GM10266 (cell line): ENCODE measurements around the gene ZDHHC23.

Source experiments
- DNase-seq: peaks from one replicate; pipeline ENCODE4 v3.0.0; 2012; ENCODE audit errors: extremely low spot score
- TF ChIP-seq, protein P1 (sequence below): IDR thresholded peaks from 2 replicates; pipeline ENCODE4 v1.5.1; 2012; ENCODE audit warnings: mild to moderate bottlenecking, low read depth; ENCODE audit not compliant: control insufficient read depth, insufficient read depth; ENCODE audit errors: missing control alignments

ZDHHC23 gene

DNA sequence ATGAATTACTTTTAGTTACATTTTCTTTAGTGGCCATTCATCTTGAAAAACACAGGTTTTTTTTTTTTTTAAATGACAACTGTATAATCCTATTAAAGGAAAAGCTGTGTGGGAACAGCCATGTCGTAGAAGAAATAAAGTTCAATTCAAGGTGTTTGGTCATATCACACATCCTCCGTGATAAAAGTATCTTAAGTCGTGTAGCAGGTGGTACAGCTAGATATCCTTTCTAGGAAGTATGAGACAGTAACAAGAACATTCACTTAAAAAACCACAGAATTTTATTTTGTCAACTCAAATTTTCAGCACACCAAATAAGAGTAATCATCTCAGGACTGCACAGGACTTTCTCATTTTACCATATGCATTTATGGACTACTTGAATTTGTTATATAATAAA lies 16.1 kb downstream of the ZDHHC23 start:
- DNase-seq, result no peak
- TF ChIP-seq, protein P1, sequence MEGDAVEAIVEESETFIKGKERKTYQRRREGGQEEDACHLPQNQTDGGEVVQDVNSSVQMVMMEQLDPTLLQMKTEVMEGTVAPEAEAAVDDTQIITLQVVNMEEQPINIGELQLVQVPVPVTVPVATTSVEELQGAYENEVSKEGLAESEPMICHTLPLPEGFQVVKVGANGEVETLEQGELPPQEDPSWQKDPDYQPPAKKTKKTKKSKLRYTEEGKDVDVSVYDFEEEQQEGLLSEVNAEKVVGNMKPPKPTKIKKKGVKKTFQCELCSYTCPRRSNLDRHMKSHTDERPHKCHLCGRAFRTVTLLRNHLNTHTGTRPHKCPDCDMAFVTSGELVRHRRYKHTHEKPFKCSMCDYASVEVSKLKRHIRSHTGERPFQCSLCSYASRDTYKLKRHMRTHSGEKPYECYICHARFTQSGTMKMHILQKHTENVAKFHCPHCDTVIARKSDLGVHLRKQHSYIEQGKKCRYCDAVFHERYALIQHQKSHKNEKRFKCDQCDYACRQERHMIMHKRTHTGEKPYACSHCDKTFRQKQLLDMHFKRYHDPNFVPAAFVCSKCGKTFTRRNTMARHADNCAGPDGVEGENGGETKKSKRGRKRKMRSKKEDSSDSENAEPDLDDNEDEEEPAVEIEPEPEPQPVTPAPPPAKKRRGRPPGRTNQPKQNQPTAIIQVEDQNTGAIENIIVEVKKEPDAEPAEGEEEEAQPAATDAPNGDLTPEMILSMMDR, result no peak

DNA sequence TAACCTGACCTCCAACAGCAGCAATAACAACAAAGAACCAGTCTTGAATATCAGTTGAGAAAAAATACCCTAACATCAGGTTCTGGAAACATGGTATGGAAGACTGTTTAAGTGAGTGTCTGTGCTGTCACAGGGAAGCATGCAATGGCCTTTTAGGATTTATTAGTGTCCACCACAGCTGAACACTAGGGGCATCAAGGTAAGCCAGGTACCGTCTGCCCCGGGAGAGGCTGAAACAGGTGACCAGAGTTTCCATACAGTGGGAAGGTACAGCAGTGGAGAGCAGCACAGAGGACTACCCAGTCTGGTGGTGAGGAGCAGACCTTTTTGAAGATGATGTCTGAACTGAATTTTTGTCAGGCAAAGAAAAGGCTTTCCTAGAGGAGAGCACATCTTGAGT lies 18.4 kb downstream of the ZDHHC23 start:
- no peak for DNase-seq

DNA sequence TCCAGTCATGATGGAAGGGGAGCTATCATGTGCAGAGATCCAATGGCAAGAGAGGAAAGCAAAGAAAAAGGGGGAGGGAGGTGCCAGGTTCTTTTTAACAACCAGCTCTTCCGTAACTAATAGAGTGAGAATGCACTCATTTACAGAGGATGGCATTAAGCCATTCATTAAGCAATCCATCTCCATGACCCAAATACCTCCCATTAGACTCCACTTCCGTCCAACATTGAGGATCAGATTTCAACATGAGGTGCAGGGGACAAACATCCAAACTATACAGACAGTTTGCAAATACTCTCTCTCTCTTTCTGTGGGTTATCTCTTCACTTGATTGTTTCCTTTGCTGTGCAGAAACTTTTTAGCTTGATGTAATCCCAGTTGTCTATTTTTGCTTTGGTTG lies 21.2 kb downstream of the ZDHHC23 start:
- DNase-seq, result no peak
- TF ChIP-seq, protein P1, result no peak

More for the DNA sequence above, 18.4 kb downstream of the ZDHHC23 start:
- TF ChIP-seq, protein P1, result no peak

DNA sequence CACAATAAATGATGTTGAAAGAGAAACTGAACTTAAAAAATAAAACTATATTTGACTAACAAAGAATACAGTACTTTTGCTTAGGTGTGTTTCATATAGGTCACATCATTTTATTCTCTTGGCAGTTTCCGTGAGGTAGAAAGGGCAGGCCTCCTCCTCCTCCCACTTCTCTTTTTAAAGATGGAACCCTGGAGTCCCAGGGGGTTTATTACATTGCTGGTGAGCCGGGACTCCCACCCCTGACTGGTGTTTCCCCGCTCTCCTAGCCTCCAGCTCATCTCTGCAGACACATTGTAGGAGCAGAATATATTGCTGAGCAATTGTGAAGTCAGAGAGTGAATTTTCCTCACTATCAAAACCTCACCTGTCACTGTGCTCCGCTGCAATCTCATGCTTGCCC lies 30.0 kb downstream of the ZDHHC23 start:
- TF ChIP-seq, protein P1, result no peak
- no peak for DNase-seq

DNA sequence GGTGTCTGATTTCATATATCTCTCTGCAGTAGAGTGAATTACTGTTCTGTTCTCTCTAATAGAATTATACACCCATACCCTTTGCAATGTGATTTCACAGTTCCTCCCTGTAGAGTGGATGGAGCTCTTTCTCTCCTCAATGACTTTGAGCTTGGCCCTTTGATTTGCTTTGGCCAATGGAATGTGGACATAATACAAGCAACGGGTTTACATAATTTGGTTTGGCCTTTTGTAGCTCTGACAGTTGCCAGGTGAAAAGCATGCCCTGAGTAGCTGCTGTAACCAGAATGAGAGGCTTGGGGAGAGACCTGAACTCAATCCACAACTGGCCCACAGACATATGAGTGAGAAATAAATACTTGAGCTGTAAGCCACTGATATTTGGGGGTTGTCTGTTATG lies 32.1 kb downstream of the ZDHHC23 start:
- TF ChIP-seq, protein P1, result no peak
- DNase-seq, result no peak

DNA sequence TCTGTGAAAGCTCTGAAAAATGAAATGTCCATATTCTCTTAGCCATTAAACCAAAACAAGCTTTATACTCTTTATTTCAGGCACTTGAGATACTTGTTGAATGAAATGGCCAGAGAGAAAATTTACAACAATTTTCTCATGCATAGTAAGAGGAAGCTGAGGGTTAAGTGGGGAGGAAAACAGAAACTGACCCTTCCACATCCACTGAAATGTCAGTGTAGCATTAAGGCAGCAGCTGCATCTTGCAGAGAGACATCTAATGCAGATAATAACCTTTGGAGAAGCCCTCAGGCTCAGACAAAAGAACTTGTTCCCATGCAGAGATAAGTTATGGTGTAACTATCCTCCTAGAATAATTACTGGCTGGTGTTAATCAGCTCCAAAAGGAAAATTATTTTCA lies 34.0 kb downstream of the ZDHHC23 start:
- no peak for DNase-seq

DNA sequence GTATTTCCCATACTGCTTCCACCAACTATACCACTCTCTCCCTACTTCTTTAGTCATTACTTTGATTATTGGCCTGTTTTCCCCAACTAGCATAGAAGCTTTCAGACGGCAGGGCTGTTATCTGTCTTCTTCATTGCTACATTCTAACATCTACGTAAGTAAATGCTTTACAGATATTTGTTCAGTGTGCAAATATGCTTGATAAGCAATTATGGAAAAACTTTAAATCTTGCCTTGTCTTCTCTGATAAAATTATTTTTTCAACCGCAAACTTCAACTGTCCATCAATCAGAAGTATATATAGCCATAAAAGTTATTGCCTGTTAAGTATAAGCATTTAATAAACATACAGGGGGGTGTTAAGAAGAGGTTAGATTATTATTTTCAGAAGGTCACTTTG lies 35.7 kb downstream of the ZDHHC23 start:
- TF ChIP-seq, protein P1, result no peak
- no peak for DNase-seq

More for the DNA sequence above, 34.0 kb downstream of the ZDHHC23 start:
- TF ChIP-seq, protein P1, result no peak

DNA sequence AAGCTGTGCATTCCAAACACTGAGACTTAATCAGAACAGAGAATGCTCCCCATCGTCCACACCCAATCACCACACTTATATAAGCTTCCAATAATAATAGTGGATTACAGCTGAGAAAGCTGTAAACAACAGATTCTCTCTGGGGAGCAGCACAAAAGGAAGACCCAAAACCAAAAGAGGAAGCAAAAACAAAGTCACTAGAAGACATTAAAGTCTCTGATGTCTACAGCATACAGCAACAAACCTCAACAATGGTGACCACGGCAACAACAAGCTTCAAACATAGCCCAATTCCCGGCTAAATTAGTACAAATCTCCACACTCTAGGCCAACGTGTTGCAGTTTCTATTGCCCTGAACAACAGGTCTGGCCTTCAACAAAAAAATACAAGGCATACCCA lies 37.7 kb downstream of the ZDHHC23 start:
- DNase-seq, result peak; percentile 17
- TF ChIP-seq, protein P1, result no peak
